ENCODE results near the gene CYSTM1. TPM values are rescaled to one million over a fixed set of nuclear protein-coding genes. Genes with fewer than 3 reads are reported as not detected.

Gene CYSTM1
- polyA plus RNA-seq, 1 donor from 2014 or later: 6.6 TPM

GRCh38 chr5:140220698-140221064 is 45.7 kb downstream of the CYSTM1 start:
- Histone ChIP-seq H3K4me2 (ENCODE audit: low read length) (no peak overlapping the region), H3K9ac (ENCODE audit: low read length) (no peak overlapping the region)

DNA sequence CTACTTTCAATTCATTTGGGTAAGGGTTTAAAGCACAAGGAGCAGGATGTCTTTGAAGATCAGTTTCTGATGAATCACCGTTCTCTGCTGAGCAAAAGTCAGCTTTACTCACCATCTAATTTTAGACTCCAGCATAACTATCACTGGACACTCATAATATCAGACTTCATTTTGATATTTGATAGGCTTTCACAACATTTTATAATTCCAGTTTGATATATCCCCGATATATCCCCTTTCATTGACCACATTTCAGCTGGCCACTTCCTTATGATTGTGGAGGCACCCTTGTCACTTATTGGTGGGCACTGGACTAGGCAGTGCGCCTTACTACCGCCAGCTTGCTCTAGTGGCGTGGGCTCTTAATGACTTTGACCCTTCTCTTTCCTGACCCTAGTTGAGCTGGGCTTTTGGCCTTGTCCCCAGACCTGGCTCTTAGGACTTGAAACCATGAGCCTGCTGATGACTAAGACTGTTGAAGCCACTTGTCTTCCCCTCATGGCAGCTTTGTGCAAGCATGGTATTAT is 46.8 kb downstream of the CYSTM1 start:
- no peaks in the 10 kb centered on the region for H3F3A ChIP-seq (ENCODE audit: insufficient read depth, low read length, poor library complexity, severe bottlenecking)
- no peak overlapping the region for H3K9ac ChIP-seq (ENCODE audit: low read length)
- H3K27me3 ChIP-seq (ENCODE audit: insufficient read depth, low read depth, low read length): no peaks in the 10 kb centered on the region
- H3K4me3 ChIP-seq (ENCODE audit: low read length): no peak overlapping the region
- H3K9me2 ChIP-seq (ENCODE audit: insufficient read depth, low read length): no peaks in the 10 kb centered on the region
- no peaks in the 10 kb centered on the region for H3K36me3 ChIP-seq (ENCODE audit: insufficient read depth, low read length)
- no peak overlapping the region for H3K27ac ChIP-seq (ENCODE audit: low read length)
- H3K9me3 ChIP-seq (ENCODE audit: low read length): no peaks in the 10 kb centered on the region
- no peak overlapping the region for H3K4me2 ChIP-seq (ENCODE audit: low read length)
- no peaks in the 10 kb centered on the region for H4K20me1 ChIP-seq (ENCODE audit: insufficient read depth)
- no peak overlapping the region for H2AFZ ChIP-seq (ENCODE audit: low read depth, low read length)
- H3K79me2 ChIP-seq (replicated peaks; ENCODE audit: insufficient read depth, low read length): no peaks in the 10 kb centered on the region
- TF ChIP-seq RAD21 (conservative IDR thresholded peaks at IDR 0.05): no peak
- no peak for TF ChIP-seq POLR2AphosphoS5 (IDR thresholded peaks at IDR 0.05)
- no peak for TF ChIP-seq EZH2 (IDR thresholded peaks at IDR 0.05; ENCODE audit: borderline replicate concordance, insufficient read depth, low read length, poor library complexity, severe bottlenecking)
- TF ChIP-seq TAF1 (IDR thresholded peaks at IDR 0.05; ENCODE audit: low read depth): no peak
- TF ChIP-seq, protein P1, sequence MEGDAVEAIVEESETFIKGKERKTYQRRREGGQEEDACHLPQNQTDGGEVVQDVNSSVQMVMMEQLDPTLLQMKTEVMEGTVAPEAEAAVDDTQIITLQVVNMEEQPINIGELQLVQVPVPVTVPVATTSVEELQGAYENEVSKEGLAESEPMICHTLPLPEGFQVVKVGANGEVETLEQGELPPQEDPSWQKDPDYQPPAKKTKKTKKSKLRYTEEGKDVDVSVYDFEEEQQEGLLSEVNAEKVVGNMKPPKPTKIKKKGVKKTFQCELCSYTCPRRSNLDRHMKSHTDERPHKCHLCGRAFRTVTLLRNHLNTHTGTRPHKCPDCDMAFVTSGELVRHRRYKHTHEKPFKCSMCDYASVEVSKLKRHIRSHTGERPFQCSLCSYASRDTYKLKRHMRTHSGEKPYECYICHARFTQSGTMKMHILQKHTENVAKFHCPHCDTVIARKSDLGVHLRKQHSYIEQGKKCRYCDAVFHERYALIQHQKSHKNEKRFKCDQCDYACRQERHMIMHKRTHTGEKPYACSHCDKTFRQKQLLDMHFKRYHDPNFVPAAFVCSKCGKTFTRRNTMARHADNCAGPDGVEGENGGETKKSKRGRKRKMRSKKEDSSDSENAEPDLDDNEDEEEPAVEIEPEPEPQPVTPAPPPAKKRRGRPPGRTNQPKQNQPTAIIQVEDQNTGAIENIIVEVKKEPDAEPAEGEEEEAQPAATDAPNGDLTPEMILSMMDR (IDR thresholded peaks at IDR 0.05; ENCODE audit: poor library complexity, severe bottlenecking): no peak
- no peak for TF ChIP-seq EP300 (conservative IDR thresholded peaks at IDR 0.05; ENCODE audit: poor library complexity, severe bottlenecking)
- no peak for TF ChIP-seq MXI1 (conservative IDR thresholded peaks at IDR 0.05; ENCODE audit: poor library complexity, severe bottlenecking)
- TF ChIP-seq SMC3 (conservative IDR thresholded peaks at IDR 0.05; ENCODE audit: poor library complexity): no peak

More at GRCh38 chr5:140220698-140221064, 45.7 kb downstream of the CYSTM1 start:
- H3K36me3 ChIP-seq (ENCODE audit: insufficient read depth, low read length): no peaks in the 10 kb centered on the region
- H3K4me3 ChIP-seq (ENCODE audit: low read length): no peak overlapping the region
- no peaks in the 10 kb centered on the region for H3F3A ChIP-seq (ENCODE audit: insufficient read depth, low read length, poor library complexity, severe bottlenecking)
- H3K9me3 ChIP-seq (ENCODE audit: low read length): no peaks in the 10 kb centered on the region
- H3K27ac ChIP-seq (ENCODE audit: low read length): no peak overlapping the region
- H3K9me2 ChIP-seq (ENCODE audit: insufficient read depth, low read length): no peaks in the 10 kb centered on the region
- H3K79me2 ChIP-seq (replicated peaks; ENCODE audit: insufficient read depth, low read length): no peaks in the 10 kb centered on the region
- H3K27me3 ChIP-seq (ENCODE audit: insufficient read depth, low read depth, low read length): no peaks in the 10 kb centered on the region
- TF ChIP-seq REST (IDR thresholded peaks at IDR 0.05; ENCODE audit: borderline replicate concordance) (no peak), EZH2 (IDR thresholded peaks at IDR 0.05; ENCODE audit: borderline replicate concordance, insufficient read depth, low read length, poor library complexity, severe bottlenecking) (no peak), RAD21 (conservative IDR thresholded peaks at IDR 0.05) (no peak), TAF1 (IDR thresholded peaks at IDR 0.05; ENCODE audit: low read depth) (no peak), POLR2AphosphoS5 (IDR thresholded peaks at IDR 0.05) (no peak), MXI1 (conservative IDR thresholded peaks at IDR 0.05; ENCODE audit: poor library complexity, severe bottlenecking) (no peak), EP300 (conservative IDR thresholded peaks at IDR 0.05; ENCODE audit: poor library complexity, severe bottlenecking) (no peak), SMC3 (conservative IDR thresholded peaks at IDR 0.05; ENCODE audit: poor library complexity) (no peak)
- TF ChIP-seq, protein P1 (IDR thresholded peaks at IDR 0.05; ENCODE audit: poor library complexity, severe bottlenecking): no peak
- no peaks in the 10 kb centered on the region for H4K20me1 ChIP-seq (ENCODE audit: insufficient read depth)
- H2AFZ ChIP-seq (ENCODE audit: low read depth, low read length): no peak overlapping the region

All from neural cell (in vitro differentiated cells).